Limb (tissue), 2 donors: Measurements from ENCODE around the gene SAMD5.
"Not testable (repeated sequence)": the region's sequence is repeated elsewhere in the genome, so short reads cannot be mapped to it uniquely, and the experiment has no call there.

ENCODE experiments used
- DNase-seq, 2 donors: peaks; one replicate each; pipeline ENCODE4 v3.0.0-alpha.2; 2016; ENCODE audit errors: extremely low spot score in 2 of 2

Gene SAMD5

DNA sequence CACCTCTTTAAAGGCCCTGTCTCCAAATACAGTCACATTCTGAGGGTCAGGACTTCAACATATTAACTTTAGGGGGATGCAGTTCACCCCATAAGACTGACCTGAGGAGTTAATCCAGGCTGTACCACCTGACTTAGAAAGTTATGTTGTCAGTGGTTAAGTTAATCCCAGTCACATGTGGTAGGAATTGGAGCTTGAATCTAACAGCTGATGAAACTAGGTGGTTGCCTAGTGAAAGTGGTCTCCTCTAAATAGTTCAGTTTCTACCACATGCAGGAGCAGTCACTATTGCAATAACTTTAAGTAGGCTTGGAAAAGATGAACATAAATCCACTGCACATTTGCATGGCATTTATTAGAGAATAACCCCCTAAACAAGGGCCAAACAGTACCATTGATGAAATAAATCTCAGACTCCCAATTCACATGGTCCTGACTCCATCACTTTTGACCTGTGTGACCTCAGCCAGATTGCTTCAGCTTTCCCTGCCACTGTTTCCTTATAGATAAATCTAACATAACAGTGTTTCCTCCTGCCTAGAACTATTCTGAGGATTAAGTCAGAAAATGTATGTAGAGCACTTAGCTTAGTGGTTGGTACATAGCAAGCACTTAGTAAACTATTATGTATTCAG, 20.1 kb downstream of the SAMD5 start:
- no peak for DNase-seq

DNA sequence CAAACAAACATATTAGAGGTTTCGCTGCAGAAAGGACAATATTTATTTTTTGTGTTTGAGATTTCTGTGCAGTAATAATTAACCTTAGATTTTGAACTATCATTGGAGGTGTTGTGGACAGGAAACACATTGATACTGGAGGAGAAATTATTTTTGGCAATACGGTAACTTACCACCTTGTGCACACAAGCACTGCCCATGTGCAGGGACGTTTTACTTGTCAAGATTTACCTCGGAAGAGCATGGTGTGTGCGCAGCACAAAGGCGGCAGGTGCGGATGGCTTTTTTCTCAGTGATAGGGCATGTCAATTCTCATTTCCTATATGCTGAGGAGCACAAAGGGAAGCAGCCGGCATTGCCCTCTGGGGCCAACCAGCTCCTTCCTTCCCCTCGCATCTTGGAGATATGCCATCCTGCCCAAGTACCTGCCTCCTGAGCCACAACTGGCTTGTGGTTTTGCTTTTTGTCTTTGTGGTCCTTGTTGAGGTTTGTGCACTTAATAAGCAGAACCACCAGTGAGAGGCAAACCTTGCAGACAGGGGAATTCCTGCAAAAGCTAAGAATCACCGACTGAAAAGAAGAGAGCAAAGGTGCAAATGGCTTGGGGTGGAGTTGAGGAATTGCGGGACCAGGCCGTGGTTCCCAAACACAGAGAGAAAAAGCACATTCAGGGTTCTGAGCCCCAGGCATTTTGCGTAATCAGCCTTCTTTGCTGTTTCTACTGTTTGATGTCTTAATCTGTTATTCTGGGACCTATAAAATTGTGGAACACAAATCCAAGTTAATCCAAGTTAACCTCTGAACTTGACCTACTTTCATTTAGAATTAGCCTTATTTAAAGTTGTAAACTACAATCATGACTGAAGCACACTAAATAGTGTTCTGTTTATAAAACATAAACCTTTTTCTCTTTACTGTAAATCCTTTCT, 21.9 kb downstream of the SAMD5 start:
- DNase-seq, result no peak

DNA sequence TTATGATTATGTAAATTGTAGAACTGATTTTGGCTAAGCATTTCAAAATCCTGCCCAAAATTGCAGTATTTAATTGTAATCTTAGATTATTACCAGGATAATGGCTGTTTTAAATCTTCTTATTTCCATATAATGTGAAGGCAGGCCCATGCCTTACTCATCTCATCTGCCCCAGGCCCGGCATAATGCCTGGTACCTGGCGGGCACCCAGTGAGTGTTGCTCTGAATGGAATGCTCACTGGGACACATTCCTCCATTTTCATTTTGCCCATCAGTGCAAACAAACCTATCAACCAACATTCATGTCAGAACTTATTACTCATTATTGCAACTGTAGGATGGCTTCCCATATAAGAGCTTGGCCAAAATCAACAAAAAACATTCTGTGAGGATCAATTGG, 22.8 kb downstream of the SAMD5 start:
- DNase-seq, result no peak

DNA sequence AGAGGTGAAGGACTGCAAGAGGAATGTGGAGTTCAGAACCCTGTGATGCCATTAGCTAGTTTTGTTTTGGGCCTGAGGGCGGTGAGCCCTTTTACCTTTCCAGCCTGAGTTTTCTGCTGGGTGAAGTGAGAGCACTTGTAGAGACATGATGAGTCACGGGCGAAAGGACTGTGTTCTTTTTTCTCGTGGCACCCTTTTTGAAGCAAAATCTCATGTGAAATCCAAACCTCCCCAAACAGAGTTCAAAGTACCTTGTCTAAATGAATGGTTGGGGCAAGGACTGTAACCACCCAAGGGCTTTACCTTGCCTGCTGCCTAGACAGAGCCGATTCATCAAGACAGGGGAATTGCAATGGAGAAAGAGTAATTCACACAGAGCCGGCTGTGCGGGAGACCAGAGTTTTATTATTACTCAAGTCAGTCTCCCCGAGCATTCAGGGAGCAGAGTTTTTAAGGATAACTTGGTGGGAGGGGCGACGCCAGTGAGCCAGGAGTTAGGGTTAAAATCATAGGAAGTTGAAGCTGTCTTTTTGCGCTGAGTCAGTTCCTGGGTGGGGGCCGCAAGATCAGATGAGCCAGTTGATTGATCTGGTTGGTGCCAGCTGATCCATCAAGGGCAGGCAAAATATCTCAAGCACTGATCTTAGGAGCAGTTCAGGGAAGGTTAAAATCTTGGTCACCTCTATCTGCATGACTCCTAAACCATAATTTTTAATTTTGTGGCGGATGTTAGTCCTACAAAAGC, 25.8 kb downstream of the SAMD5 start:
- DNase-seq, result no peak

DNA sequence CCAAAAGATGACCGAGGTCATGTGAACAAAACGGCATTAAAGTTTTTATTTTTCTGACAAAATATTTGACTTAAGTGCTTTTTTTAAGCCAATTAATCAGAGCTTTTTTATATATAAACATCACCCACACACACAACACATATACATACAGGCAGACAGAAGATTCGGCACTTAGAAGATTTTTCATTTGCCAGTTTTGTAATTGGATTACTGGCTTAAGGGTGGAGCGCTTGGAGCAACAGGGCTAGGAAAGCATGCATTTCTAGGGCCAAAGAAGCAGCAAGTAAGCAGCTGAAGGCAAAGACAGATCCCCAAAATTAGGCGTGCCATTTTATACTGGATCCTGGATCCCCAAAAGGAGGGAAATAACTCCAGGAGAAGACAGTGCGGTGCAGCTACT, 30.3 kb downstream of the SAMD5 start:
- DNase-seq, result no peak

DNA sequence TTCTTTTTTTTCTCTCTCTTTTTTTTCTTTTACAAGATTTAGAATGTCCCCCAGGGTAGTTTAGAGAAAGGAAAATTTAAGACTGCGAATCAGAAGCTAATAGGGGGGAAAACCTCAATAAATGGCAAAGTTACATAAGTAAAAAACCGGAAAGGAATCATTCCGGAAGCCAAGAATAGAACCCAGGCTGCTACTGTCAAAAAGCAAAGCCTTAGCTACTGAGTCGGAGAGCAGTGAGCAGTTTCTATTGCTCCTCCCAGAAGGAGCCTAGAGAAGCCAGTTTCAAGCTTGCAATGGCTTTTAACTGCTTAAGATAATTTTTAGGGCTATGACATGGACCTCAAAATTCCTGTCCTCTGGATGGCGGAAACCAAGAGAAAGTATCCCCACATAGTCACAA, 31.6 kb downstream of the SAMD5 start:
- no peak for DNase-seq

DNA sequence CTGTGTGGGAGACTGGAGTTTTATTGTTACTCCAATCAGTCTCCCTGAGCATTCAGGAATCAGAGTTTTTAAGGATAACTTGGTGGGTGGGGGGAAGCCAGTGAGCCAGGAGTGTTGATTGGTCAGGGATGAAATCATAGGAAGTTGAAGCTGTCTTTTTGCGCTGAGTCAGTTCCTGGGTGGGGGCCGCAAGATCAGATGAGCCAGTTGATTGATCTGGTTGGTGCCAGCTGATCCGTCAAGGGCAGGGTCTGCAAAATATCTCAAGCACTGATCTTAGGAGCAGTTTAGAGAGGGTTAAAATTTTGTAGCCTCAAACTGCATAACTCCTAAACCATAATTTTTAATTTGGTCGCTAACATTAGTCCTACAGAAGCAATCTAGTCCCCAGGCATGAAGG, 33.9 kb downstream of the SAMD5 start:
- DNase-seq, result not testable (repeated sequence)

DNA sequence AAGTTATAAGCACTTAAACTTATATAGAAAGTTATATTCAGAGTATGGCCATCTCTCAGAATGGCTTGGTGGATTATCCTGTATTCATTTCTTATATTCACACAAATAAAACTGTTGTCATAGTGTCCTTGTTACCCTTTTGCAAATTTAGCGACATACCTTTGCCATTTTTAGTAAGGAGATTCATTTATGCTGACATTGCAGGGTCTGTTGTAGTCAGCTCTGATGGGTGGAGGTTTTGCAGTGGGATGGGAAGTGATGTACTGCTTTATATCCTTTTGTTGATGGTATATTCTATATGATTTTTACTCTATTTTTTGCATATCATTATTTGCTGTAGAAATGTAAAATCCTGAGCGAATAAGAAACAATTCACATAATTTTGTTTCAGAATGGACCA, 35.9 kb downstream of the SAMD5 start:
- DNase-seq, result no peak

DNA sequence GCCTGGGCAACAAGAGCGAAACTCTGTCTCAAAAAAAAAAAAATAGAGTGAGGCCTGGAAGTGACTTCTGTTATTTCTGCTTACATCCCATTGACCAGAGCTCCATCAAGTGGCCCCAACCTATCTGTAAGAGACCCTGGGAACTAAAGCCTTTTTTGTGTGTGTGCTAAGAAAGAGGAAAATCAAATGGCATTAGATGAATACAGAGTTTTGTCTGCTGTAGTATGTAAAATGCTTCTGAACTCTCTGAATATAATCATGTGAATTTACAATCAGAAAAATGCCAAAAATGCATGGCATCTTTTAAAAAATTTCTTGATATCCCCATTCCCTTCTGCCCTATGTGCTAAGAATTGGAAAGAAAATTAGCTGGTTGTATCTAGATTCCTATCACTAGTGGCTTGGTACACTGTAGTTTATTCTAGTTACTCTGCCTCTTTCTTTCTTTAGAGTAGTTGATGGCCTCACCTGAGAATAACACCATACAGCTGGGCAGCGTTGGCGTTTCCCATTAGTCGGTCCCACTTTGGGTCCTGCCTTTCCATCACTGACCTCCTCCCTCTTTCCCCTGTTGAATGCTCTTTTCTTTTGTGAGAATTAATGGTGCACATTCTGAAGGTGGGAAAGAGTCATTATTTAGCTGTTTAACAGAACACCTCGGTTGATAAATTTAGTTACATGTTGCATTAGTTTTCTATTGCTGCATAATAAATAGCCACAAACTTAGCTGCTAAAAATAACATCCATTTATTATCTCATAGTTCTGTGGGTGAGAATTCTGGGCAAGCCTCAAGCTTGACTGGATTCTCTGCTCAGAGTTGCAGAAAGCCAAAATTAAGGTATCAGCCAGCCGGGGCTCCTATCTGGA, 38.2 kb downstream of the SAMD5 start:
- DNase-seq, result no peak

DNA sequence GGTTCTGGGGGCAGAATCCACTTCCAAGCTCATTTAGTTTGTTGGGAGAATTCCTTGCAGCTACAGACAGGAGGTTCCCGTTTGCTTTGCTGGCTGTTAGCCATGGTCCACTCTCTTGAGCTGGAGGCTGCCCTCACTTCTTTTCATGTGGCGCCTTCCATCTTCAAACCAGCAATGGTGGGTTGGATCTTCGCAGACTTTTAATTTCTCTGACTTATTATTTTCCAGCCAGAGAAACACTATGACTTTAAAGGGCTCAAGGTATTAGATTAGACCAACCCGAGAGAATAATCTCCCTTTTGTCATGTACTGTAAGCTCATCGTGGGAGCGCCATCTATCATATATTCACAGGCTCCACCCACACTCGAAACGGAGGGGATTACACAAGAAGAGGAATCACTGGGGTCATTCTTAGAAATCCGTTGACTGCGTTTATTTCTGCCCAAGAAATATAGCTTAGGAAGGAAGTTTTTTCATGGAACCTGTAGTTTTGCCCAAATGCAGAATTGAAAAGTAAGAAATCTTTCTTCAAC, 38.9 kb downstream of the SAMD5 start:
- DNase-seq, result no peak

DNA sequence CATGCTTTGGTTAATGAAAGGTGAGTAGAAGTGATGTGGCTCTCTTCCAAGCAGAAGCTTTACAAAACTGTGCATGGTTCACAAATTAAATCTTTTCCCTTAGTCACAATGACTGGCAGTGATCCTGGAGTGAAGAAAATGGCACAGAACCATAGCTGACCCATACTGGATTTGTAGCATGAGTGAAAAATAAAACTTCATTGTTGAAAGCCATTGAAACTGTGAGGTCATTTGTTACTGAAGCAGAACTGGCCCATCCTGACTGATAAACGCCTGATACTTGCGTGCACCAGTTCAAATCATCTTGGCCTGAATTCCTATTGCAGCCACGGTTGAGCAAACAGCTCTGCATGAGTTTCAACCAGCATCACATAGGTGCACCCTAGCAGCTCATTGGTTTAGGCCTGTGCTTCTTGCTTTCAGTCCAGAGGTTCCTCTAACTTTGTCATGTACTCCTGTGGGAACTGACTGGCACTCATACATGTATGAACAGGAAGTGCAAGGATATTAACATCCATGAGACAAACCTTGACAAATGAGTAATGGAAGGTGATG, 40.5 kb downstream of the SAMD5 start:
- DNase-seq, result no peak

DNA sequence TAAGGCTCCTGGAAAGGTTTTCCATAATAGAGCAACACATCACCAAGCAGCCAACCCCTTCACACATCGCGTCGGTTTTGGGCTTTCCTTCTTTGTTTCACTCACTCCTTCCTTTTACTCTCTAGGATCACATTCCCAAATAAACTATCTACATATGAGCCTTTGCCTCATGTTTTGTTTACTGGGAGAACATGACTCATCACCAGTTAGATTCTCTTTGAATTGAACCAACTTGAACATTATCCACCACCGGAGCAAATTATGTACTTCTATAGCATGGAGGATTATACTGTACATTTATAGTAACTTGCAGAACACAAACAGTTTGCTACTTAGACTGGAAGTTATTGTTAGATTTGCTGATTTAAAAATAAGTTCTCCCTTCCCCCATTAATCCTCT, 41.0 kb downstream of the SAMD5 start:
- no peak for DNase-seq

DNA sequence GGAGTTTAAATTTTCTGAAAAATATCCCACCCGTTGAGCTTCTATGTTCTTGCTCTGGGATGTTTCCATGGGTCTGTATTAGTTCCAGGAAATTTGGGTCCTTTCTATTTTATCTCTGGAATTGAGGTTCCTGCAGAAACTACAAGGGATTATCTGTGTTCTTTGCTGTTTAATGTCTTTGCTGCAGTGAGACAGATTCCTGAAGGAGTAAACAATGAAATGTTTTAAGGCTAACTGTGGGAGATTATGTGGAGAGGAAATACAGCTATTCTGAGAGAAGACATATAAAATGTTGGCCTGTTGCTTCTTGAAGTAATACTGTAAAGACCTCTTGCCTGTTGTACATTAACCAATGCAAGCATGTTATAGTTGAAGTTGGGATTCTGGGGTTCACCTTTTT, 43.5 kb downstream of the SAMD5 start:
- DNase-seq, result no peak

DNA sequence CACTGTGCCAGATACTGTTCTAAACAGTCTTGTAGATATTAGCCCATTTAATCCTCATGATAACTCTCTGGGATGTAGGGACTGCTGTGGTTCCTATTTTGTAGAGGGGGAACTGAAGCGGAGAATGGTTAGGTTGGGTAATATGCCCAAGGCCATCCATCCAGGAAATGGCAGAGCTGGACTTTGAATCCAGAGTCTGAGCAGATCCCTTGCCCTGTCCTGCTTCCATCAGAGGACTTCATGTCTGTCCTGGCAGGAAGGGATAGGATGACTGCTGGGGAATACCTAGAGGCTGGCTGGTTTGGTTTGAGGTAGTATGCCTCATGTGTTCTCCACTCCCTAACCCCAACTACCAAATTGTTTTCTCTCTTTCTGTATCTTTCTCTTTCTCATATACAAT, 44.6 kb downstream of the SAMD5 start:
- no peak for DNase-seq

DNA sequence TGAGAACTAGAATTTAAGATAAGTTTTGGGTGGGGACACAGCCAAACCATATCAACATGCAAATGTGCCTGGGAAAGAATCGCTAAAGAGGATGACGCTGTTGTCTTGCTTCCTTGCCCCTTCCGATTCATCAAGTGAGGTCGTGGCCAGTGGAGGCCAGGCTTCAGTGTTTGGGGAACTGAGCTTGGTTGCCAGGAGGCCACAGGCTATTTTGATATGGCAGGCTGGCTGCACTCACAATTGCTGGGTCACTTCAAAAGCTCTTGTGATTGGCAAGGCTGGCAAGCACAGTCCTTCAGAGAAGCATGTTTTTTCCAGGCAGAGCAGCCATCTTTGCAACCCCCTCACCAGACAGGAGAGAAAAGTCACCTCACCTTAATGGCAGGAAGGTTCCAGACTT, 45.8 kb downstream of the SAMD5 start:
- no peak for DNase-seq

DNA sequence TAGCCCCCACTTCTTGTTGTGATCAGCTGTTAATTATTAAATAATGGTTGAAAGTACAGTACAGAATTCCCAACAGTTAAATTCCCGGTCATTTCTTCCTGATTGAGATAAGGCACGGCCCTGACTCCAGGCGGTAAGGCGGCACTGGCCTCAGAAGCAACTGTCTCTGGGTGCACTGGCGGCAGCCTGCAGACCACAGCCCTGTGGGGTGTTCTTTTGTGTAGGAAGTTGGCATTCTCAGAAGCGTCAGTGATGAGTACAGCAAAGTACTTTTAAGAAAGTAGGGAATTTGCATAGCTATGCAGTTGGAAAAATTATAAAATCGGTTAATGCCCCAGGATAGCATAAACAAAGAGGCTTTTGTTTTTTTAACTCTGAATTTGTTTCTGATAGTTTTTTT, 50.5 kb downstream of the SAMD5 start:
- no peak for DNase-seq

DNA sequence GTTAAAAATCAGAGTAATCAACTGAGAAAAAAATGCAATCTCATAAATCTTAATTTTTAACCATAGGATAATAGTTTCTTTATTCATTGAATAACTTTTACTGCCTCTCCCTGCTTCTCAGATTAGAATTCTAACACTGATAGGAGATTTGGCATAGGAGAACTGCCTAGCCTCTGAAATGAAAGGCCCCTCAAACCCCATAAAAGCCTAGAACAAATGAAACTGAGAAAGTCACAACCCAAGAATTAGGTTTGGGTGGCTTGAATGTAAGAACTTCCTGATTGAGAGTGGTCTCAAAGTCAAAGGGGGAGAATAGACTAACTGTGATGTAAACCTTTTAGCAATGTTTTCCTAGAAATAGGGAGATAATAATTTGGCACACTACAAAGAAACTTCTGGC, 52.2 kb downstream of the SAMD5 start:
- DNase-seq, result no peak

DNA sequence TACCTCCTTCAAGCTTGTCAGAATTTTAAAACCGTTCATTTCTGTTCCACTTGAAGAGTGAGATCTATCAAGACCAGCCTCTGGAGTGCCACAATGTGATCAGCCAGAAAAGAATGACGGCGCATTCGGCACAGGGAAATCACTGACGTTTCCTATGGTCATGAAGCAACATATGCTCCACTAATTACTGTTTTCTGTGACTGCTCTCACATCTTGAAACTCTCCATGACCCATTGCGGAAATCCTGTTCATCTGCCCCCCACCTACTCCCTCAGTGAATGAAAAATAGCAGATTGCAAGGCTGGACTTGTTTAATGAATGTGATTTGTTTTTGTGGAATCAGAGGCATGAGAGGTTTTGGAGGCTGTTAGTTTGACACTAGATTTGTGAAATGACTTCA, 53.2 kb downstream of the SAMD5 start:
- peak in 1 of 2 donors; percentile 38 for DNase-seq

DNA sequence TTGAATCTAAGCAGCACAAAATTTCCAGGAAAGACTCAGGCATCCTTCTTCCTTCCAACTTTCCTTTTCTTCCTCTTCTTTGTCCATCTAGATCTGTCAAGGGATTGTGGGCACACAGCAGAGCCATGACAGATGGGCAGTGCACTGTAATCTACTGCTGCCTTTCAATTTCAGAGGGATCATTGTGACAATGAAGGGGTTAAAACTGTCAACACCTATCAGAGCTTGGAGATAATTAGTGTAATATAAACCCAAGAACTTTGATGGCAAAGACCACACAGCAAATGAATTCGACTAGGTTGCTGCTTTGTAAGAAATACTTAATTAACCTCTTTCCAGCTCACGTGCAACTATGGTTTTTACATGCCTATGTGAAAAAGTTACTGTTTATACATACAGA, 55.0 kb downstream of the SAMD5 start:
- DNase-seq, result no peak

DNA sequence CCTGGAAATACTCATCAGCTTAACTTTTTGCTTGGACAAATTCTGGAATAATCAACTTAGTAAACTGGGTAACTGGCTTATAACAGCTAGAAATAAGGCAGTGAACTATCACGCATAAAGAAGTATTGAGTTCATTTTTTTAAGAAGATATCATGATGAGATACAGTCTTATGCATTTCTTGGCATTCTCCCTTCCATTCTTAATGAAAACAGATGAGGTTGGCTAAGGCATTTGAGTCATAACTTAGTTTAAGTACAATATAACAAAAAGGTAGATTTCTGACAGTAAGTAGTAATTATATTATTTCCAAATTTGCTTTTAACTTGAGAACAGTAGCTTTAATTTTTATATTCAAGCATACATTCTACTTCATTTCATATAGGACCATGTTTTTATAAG, 56.1 kb downstream of the SAMD5 start:
- DNase-seq, result no peak
